ENCODE measurements around the gene HNRNPLL.
"Not testable (repeated sequence)": the region's sequence is repeated elsewhere in the genome, so short reads cannot be mapped to it uniquely, and the experiment has no call there.

Gene HNRNPLL

DNA sequence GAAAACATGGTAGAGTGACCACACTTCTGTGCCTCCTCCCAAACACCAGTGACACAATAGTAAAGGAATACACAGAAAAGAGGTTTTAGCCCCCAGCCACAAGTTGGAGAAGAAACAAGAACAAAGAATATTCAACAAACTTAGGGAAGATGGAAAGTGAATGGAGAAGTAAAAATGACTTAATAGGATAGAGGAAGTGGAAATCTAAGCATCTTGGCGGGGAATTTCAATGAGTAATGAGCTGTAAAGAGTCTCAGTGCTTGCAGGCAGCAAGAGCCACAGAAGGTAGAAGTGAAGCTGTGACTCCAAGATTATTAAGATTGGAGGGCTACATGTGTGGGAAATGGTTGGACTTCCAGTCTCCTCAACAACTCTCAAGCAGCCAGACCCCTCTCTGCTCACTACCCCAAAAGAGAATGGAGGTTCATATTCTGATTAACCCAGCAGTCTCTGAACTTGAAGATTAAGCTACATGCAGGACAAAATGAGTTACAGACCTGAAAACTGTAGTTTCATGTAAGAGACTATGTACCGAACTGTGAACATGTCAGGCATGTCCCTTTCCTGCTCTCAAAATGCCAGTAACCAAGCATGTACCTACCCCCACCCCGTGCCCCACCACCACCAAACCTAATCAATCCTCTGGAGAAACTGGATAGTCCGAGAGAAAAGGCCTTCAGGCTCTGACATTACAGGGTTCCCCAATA, 16.9 kb upstream of the HNRNPLL start:
- DNase-seq (ENCODE audit: low read depth), result peak; percentile 58

DNA sequence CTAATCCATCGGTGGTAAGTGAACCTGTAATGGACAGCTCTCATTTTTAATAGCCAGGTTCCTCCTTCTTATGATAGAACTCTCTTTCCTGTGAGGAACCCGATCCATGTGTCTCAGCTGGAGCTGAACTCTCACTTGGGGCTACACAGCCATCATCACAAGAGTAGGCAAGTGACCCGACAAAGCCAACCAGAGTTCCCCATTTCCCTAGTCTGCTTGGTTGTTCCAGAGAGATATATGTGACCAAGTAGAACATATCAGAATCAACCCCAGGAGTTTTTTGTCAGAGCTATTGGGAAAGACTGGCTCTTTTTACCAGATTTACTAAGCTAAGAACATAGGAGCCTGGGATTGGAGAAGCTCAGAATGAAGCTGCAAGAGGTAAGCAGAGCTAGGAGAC, 14.6 kb upstream of the HNRNPLL start:
- DNase-seq (ENCODE audit: low read depth), result no peak

DNA sequence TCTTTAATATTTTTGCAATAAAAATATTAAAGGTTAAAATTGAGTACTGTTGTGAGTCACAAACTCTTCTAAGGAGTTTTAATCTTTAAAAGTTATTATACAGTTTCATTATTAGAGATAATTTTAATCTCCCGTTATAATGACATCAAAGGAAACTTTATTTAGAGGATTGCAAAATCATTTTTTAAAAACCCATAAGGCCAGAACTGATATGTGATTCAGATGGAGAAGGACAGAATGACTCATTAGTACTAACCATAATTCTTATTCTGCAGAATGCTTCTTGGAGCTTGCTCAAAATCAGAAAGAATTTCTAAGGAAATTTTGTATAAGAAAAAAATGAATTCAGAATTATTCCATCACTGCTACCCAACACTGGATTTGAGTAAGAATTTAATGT, 12.5 kb upstream of the HNRNPLL start:
- peak; percentile 65 for DNase-seq (ENCODE audit: low read depth)

GRCh38 chr2:38613849-38614213, 11.1 kb upstream of the HNRNPLL start:
- no peak for DNase-seq (ENCODE audit: low read depth)

DNA sequence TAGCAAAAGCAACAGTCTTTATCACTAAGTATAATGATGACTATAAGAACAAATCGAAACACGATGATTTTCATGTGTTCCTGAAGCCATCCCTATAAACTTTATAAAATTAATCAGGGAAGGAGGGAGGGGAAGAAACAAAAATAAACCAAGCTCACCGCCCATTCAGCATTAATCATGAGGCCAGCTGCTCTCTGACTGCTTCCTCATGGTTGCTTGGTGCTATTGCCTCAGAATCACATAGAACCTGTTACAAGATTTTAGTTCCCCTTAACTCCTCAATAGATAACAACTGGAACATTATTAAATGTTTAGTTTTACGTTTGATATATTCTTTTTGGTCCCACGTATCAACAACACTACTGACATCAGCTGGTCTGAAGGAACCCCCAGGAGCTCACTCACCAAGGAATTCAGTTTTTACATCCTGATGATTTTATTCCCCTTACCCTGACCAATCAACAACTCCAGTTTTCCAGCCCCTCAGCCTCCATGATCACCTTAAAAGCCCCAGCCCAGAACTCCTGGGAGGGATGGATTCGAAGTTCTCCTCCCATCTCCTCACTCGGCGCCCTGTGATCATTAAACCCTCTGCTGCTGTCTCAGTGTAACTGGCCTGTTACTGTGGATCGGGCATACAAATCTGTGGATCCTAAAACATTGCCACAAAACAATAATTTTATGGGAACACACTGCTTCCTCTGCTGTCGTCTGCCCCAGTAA, 10.6 kb upstream of the HNRNPLL start:
- DNase-seq (ENCODE audit: low read depth), result no peak

- peak; percentile 79 for DNase-seq (ENCODE audit: low read depth)
Observed at GRCh38 chr2:38610851-38611801, 8.4 kb upstream of the HNRNPLL start.

DNA sequence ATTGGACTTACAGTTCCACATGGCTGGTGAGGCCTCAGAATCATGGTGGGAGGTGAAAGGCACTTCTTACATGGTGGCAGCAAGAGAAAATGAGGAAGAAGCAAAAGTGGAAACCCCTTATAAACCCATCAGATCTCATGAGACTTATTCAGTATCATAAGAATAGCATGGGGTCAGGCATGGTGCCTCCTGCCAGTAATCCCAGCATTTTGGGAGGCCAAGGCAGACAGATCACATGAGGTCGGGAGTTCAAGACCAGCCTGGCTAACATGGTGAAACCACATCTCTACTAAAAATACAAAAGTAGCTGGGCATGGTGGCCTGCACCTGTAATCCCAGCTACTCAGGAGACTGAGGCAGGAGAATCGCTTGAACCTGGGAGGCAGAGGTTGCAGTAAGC, 6.5 kb upstream of the HNRNPLL start:
- DNase-seq (ENCODE audit: low read depth), result not testable (repeated sequence)

DNA sequence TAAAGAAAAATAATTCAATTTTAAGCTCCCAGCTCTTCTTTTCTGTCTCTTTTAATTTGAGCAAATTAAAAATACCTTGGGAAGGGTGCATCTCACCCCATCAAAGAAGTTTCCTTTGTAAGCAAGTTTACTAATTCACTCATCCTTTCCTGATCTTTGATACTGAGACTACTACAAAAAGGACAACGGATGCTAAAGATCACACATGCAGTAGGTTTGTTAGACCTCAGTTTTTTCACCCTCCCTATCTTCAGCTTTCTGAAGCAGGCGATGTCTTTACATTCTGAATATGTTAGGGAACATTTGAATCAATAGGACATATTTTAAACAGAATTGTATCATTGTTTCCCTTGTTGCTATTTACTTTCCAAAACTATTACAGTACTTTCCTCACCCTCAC, 6.0 kb upstream of the HNRNPLL start:
- DNase-seq (ENCODE audit: low read depth), result no peak

GRCh38 chr2:38605298-38605830, 2.6 kb upstream of the HNRNPLL start:
- no peak for DNase-seq (ENCODE audit: low read depth)

- DNase-seq (ENCODE audit: low read depth), result peak; percentile 80
Observed at GRCh38 chr2:38603402-38604290, 918 bp upstream of the HNRNPLL start.

- peak; percentile 47 for DNase-seq (ENCODE audit: low read depth)
Observed at GRCh38 chr2:38602136-38602731, 494 bp downstream of the HNRNPLL start.

GRCh38 chr2:38601463-38602135, 1.1 kb downstream of the HNRNPLL start:
- DNase-seq (ENCODE audit: low read depth), result peak; percentile 59

- DNase-seq (ENCODE audit: low read depth), result peak; percentile 28
Observed at GRCh38 chr2:38600921-38601455, 1.7 kb downstream of the HNRNPLL start.

- peak; percentile 55 for DNase-seq (ENCODE audit: low read depth)
Observed at GRCh38 chr2:38600242-38600891, 2.4 kb downstream of the HNRNPLL start.

- no peak for DNase-seq (ENCODE audit: low read depth)
Observed at GRCh38 chr2:38599706-38600105, 3.0 kb downstream of the HNRNPLL start.

GRCh38 chr2:38598991-38599295, 3.8 kb downstream of the HNRNPLL start:
- peak; percentile 37 for DNase-seq (ENCODE audit: low read depth)

- DNase-seq (ENCODE audit: low read depth), result no peak
Observed at GRCh38 chr2:38598200-38598990, 4.3 kb downstream of the HNRNPLL start.

DNA sequence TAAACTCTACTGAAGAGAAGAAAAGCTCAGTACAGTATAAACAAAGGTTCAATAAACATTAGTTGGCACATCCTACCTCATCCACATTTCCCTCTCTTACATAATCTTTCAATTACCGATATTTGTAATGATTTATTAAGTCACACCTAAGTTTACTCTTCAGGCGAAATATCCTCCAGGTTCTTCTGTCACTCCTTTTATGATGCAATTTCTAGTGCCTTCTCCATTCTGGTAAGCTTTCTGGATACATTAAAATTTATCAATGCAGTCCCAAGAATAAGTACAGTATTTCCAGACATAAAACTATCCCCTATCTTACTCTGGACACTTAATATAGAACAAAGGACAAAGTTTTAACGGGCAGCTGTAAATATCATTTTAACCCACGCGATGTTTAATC, 5.6 kb downstream of the HNRNPLL start:
- DNase-seq (ENCODE audit: low read depth), result no peak

- no peak for DNase-seq (ENCODE audit: low read depth)
Observed at GRCh38 chr2:38596229-38596628, 6.5 kb downstream of the HNRNPLL start.
